HEK293 (cell line): ENCODE data around the gene RAB44.

Experiments used
- CTCF ChIA-PET: fragments of 350-600 bp; formaldehyde crosslinking; extraction: SDS; loops from one replicate; lab custom pipeline; 2021; ENCODE audit warnings: antibody characterized with exemption; lab: Yijun Ruan, JAX
- POLR2A ChIA-PET: fragments of 300-600 bp; formaldehyde crosslinking; extraction: SDS; loops from one replicate; lab custom pipeline; 2020; ENCODE audit warnings: antibody characterized with exemption, inconsistent platforms; lab: Yijun Ruan, JAX
- H3K27ac ChIP-seq: fragments of 200-500 bp; sonication (Bioruptor generic); 2 replicates; pipeline ENCODE4 v1.5.1; 2014; ENCODE audit warnings: low read depth, low read length, control low read depth, inconsistent platforms; ENCODE audit errors: extremely low read depth
- H3K36me3 ChIP-seq, 2 experiments: fragments of 200-500 bp in 1 of 2; sonication (Bioruptor generic) in 1 of 2; 1 replicate in 1 of 2; 2 replicates in 1 of 2; pipeline ENCODE4 v1.5.1; 2014 to 2017; ENCODE audit warnings: inconsistent platforms in 2 of 2, low read length in 2 of 2; ENCODE audit not compliant: control insufficient read depth in 2 of 2, insufficient read depth in 1 of 2
- H3K4me1 ChIP-seq: fragments of 200-500 bp; sonication (Bioruptor generic); 2 replicates; pipeline ENCODE4 v1.5.1; 2014; ENCODE audit warnings: mild to moderate bottlenecking, low read length, inconsistent platforms; ENCODE audit not compliant: control insufficient read depth, insufficient read depth
- H3K4me3 ChIP-seq: 2 replicates; pipeline ENCODE4 v1.5.1; 2011; ENCODE audit warnings: low read depth, mild to moderate bottlenecking, control low read depth, low read length, moderate library complexity
- H3K9me3 ChIP-seq: fragments of 200-500 bp; sonication (Bioruptor generic); 2 replicates; pipeline ENCODE4 v1.5.1; 2014; ENCODE audit warnings: low read depth, low read length, inconsistent platforms; ENCODE audit not compliant: control insufficient read depth, insufficient read depth
- OSR2 ChIP-seq: fragments of 450-650 bp; formaldehyde crosslinking; IDR thresholded peaks from 2 replicates; pipeline ENCODE4 v1.5.1; 2016; ENCODE audit warnings: missing biosample characterization, missing genetic modification characterization
- REST ChIP-seq: fragments of 450-650 bp; formaldehyde crosslinking; IDR thresholded peaks from 2 replicates; pipeline ENCODE4 v1.5.1; 2016; ENCODE audit warnings: missing biosample characterization, missing genetic modification characterization
- SETDB1 ChIP-seq: IDR thresholded peaks from one replicate; pipeline ENCODE4 v1.6.1; 2017; ENCODE audit warnings: mild to moderate bottlenecking, low read length, moderate library complexity, mixed read lengths; ENCODE audit not compliant: insufficient read length
- SP7 ChIP-seq: fragments of 450-650 bp; formaldehyde crosslinking; IDR thresholded peaks from 2 replicates; pipeline ENCODE4 v1.5.1; 2016; ENCODE audit warnings: missing biosample characterization, missing genetic modification characterization
- ZBTB20 ChIP-seq: fragments of 450-650 bp; formaldehyde crosslinking; IDR thresholded peaks from 2 replicates; pipeline ENCODE4 v1.5.1; 2016; ENCODE audit warnings: missing biosample characterization, missing genetic modification characterization
- ZBTB49 ChIP-seq: fragments of 450-650 bp; formaldehyde crosslinking; IDR thresholded peaks from 2 replicates; pipeline ENCODE4 v1.5.1; 2016; ENCODE audit warnings: missing biosample characterization, missing genetic modification characterization, low read depth
- ZBTB8A ChIP-seq: fragments of 450-650 bp; formaldehyde crosslinking; IDR thresholded peaks from 2 replicates; pipeline ENCODE4 v1.5.1; 2016; ENCODE audit warnings: missing biosample characterization, missing genetic modification characterization
- ZEB2 ChIP-seq: fragments of 450-650 bp; formaldehyde crosslinking; IDR thresholded peaks from 2 replicates; pipeline ENCODE4 v1.5.1; 2016; ENCODE audit warnings: missing biosample characterization, missing genetic modification characterization
- ZIC2 ChIP-seq: fragments of 450-650 bp; formaldehyde crosslinking; IDR thresholded peaks from 2 replicates; pipeline ENCODE4 v1.5.1; 2016; ENCODE audit warnings: missing biosample characterization, missing genetic modification characterization
- ZNF16 ChIP-seq: fragments of 450-650 bp; formaldehyde crosslinking; IDR thresholded peaks from 2 replicates; pipeline ENCODE4 v1.5.1; 2016; ENCODE audit warnings: low read depth, missing biosample characterization, missing genetic modification characterization
- ZNF19 ChIP-seq: fragments of 450-650 bp; formaldehyde crosslinking; IDR thresholded peaks from 2 replicates; pipeline ENCODE4; 2016; ENCODE audit warnings: missing biosample characterization, missing genetic modification characterization, low read depth
- ZNF223 ChIP-seq: fragments of 450-650 bp; formaldehyde crosslinking; IDR thresholded peaks from 2 replicates; pipeline ENCODE4 v1.5.1; 2016; ENCODE audit warnings: missing biosample characterization, missing genetic modification characterization
- ZNF600 ChIP-seq: fragments of 450-650 bp; formaldehyde crosslinking; IDR thresholded peaks from 2 replicates; pipeline ENCODE4 v1.5.1; 2016; ENCODE audit warnings: missing biosample characterization, missing genetic modification characterization
- ZNF664 ChIP-seq: fragments of 450-650 bp; formaldehyde crosslinking; IDR thresholded peaks from 2 replicates; pipeline ENCODE4 v1.5.1; 2016; ENCODE audit warnings: missing biosample characterization, missing genetic modification characterization
- ZNF768 ChIP-seq: fragments of 450-650 bp; formaldehyde crosslinking; IDR thresholded peaks from 2 replicates; pipeline ENCODE4 v1.5.1; 2018; ENCODE audit warnings: missing biosample characterization, mild to moderate bottlenecking, missing genetic modification characterization
- TF ChIP-seq, protein P1 (sequence below): fragments of 450-650 bp; IDR thresholded peaks from 2 replicates; pipeline ENCODE4 v1.5.1; 2018; ENCODE audit warnings: missing biosample characterization, mild to moderate bottlenecking, missing genetic modification characterization
- TF ChIP-seq, protein P2 (sequence below): fragments of 450-650 bp; formaldehyde crosslinking; conservative IDR thresholded peaks from 2 replicates; pipeline ENCODE4 v1.5.1; 2016; ENCODE audit warnings: low read depth, missing biosample characterization, missing genetic modification characterization

RAB44 gene

DNA sequence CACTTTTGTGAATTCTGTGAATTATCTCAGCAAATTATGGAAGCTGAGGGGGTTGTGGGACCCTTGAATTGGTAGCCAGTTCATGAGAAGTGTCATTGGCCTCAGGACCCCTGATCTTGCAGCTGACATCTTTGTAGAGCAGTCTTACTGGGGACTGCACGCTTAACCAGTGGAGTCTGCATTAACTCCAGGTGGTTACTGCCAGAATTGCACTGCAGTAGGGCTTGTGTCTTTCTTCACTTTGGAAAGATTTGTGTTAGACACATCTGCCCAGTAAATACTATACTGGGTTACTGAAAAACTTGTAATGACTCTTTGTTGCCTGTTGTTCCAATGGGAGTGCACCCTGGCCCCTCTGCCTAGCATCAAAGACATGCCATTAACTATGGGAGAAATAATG lies 40.4 kb upstream of the RAB44 start (continued):
- TF ChIP-seq REST (tag by site-specific recombination), result no peak

- peaks cover 10% of the 10 kb centered on the region for H3K4me1 ChIP-seq
- ChIA-PET POLR2A (interaction anchor here (1.5 kb wide), 1 partner anchor 20 kb away, joined by 7 read pairs; the partner anchor contains the start of gene CDKN1A), CTCF (interaction anchor here (0.5 to 1.2 kb wide), 3 partner anchors 22 to 67 kb away, joined by 3 to 5 read pairs (median 3); no protein-coding TSS in a partner anchor)
- H3K27ac ChIP-seq, result no peak overlapping the region
- no peak overlapping the region for H3K4me3 ChIP-seq
- no peaks in the 10 kb centered on the region for H3K9me3 ChIP-seq
- TF ChIP-seq ZBTB20, result peak; percentile 24; the same call in 1 of the 2 replicates
- 0 out of 2 replicates have a peak, but pooled peaks have one; percentile 13 for TF ChIP-seq ZBTB8A
- no peak for TF ChIP-seq ZNF768 (tag by site-specific recombination)
- peak; percentile 90 for TF ChIP-seq SP7
- no peaks in the 10 kb centered on the region for H3K36me3 ChIP-seq
Measured at GRCh38 chr6:36657942-36658544, 39.6 kb upstream of the RAB44 start.

- no peaks in the 10 kb centered on the region for H3K9me3 ChIP-seq
- ChIA-PET POLR2A (no interaction called here), CTCF (interaction anchor here (0.7 to 1.3 kb wide), 3 partner anchors 13 to 43 kb away, joined by 3 to 5 read pairs (median 4); no protein-coding TSS in a partner anchor)
- no peaks in the 10 kb centered on the region for H3K36me3 ChIP-seq
- H3K4me1 ChIP-seq, result peaks cover 10% of the 10 kb centered on the region
- no peak overlapping the region for H3K4me3 ChIP-seq
- no peak overlapping the region for H3K27ac ChIP-seq
- TF ChIP-seq ZNF600 (tag by site-specific recombination) (0 out of 2 replicates have a peak, but pooled peaks have one; percentile 38), OSR2 (peak; percentile 60; the same call in 1 of the 2 replicates), ZNF16 (tag by site-specific recombination) (no peak)
- TF ChIP-seq, protein P1, sequence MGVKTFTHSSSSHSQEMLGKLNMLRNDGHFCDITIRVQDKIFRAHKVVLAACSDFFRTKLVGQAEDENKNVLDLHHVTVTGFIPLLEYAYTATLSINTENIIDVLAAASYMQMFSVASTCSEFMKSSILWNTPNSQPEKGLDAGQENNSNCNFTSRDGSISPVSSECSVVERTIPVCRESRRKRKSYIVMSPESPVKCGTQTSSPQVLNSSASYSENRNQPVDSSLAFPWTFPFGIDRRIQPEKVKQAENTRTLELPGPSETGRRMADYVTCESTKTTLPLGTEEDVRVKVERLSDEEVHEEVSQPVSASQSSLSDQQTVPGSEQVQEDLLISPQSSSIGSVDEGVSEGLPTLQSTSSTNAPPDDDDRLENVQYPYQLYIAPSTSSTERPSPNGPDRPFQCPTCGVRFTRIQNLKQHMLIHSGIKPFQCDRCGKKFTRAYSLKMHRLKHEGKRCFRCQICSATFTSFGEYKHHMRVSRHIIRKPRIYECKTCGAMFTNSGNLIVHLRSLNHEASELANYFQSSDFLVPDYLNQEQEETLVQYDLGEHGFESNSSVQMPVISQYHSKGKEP (tag by site-specific recombination), result peak; percentile 80
Measured at GRCh38 chr6:36659271-36659670, 38.4 kb upstream of the RAB44 start.

- ChIA-PET CTCF (no interaction called here), POLR2A (no interaction called here)
- H3K4me3 ChIP-seq, result no peak overlapping the region
- TF ChIP-seq SP7 (no peak), SETDB1 (no peak), ZNF19 (tag by site-specific recombination) (no peak), ZBTB49 (no peak), ZNF664 (tag by site-specific recombination) (no peak), ZEB2 (tag by site-specific recombination) (no peak), ZIC2 (tag by site-specific recombination) (no peak), ZNF223 (tag by site-specific recombination) (no peak)
- TF ChIP-seq, protein P2, sequence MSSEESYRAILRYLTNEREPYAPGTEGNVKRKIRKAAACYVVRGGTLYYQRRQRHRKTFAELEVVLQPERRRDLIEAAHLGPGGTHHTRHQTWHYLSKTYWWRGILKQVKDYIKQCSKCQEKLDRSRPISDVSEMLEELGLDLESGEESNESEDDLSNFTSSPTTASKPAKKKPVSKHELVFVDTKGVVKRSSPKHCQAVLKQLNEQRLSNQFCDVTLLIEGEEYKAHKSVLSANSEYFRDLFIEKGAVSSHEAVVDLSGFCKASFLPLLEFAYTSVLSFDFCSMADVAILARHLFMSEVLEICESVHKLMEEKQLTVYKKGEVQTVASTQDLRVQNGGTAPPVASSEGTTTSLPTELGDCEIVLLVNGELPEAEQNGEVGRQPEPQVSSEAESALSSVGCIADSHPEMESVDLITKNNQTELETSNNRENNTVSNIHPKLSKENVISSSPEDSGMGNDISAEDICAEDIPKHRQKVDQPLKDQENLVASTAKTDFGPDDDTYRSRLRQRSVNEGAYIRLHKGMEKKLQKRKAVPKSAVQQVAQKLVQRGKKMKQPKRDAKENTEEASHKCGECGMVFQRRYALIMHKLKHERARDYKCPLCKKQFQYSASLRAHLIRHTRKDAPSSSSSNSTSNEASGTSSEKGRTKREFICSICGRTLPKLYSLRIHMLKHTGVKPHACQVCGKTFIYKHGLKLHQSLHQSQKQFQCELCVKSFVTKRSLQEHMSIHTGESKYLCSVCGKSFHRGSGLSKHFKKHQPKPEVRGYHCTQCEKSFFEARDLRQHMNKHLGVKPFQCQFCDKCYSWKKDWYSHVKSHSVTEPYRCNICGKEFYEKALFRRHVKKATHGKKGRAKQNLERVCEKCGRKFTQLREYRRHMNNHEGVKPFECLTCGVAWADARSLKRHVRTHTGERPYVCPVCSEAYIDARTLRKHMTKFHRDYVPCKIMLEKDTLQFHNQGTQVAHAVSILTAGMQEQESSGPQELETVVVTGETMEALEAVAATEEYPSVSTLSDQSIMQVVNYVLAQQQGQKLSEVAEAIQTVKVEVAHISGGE (tag by site-specific recombination), result no peak
Measured at GRCh38 chr6:36660771-36661471, 36.7 kb upstream of the RAB44 start.

More at GRCh38 chr6:36660771-36661471, 36.7 kb upstream of the RAB44 start:
- Histone ChIP-seq H3K27ac (no peak overlapping the region), H3K36me3 (no peaks in the 10 kb centered on the region), H3K9me3 (no peaks in the 10 kb centered on the region), H3K4me1 (no peaks in the 10 kb centered on the region)
